GM18499 (cell line): Measurements from ENCODE around the gene WTAP.
A peak's percentile ranks its signal among the peaks of the same experiment; 100 is the strongest.
"Not testable (repeated sequence)": the region's sequence is repeated elsewhere in the genome, so short reads cannot be mapped to it uniquely, and the experiment has no call there.

Source experiments
- ATAC-seq: cut with Tn5 transposase; IDR thresholded peaks from one replicate; pipeline ENCODE4 v1.9.1; 2021; ENCODE audit warnings: moderate number of reproducible peaks; ENCODE audit not compliant: insufficient read depth, unreplicated experiment

Gene WTAP

DNA sequence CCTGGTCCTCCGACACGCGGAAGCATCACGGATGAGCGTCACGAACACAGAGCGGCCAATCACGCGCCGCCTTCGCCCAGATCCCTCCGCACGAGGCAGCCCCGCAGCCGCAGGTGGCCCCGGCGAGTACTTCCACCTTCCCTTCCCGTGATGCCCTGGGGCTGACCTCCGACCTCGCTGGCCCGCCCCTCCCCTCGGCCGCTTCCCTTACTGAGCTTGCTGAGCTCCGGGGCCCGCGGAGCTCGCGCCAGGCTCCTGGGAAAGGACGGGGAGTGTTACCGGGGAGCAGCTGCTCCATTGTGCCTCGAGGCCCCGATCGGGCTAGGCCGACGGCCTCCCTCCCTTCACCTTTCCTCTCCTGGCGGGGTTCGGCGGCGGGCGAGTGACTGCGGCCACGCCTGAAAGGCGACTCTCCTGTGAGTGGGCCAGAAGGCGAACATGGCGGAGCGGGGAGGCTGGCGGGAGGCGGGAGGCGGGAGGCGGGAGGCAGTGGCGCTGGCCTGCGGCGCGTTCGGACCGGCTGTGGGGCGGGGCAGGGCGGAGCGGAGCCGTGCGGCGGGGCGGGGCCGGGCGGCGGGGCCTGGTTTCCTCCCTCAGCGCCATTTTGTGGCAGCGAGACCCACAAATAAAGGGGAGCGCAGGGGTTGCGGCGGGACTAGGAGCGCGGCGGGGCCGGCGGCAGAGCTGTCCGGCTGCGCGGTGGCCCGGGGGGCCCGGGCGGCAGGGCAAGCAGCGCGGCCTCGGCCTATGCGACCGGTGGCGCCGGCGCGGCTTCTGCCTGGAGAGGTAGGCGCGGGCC is at the start of gene WTAP:
Gene WTAP, plus strand, starts transcription at position 589 of the 799 bp plus-strand sequence. CDS start 8,760 bp downstream, outside the sequence.
- peak; percentile 53 for ATAC-seq

DNA sequence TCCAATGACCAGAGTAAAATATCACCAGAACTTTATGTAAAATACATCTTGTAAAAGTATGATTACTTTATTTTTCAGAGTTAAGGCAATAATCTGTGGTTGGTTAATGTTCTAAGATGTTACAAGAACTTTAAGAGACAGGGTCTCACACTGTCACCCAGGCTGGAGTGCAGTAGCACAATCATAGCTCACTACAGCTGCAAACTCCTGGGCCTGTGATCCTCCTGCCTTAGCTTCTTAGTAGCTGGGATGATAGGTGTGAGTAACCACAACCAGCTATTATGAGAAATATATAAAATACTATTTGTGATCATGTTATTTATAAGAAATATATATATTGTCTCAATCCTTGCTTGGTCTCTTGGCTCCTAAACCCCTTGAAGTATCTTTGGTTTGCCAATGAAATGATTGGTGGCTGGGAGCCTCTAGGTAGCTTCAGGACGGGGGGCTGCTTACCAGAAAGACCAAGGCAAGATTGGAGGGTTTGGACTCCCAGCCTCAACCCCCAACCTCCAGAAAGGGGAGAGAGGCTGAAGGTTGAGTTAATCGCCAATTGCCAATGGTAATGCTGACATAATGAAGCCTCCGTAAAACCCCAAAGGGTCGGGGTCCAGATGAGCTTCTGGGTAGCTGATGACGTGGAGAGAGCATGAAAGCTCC is 49.7 kb upstream of the WTAP start:
- no peak for ATAC-seq

DNA sequence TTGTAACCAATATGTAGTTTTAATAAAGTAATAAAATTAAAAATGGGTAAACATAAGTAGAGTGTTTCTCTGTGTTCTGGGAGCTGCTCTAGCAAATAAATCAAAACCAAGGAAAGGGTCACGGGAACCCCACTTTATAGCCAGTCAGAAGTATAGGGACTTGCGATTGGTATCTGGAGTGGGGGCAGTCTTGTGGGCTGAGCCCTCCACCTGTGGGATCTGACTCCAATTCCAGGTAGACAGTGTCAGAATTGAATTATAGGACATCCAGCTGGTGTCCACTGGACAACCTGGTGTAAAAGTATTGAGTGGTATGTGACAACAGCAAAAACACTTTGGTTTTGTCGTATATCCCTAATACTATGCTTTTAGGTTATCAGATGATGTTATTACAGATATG is 48.7 kb upstream of the WTAP start:
- ATAC-seq, result no peak

DNA sequence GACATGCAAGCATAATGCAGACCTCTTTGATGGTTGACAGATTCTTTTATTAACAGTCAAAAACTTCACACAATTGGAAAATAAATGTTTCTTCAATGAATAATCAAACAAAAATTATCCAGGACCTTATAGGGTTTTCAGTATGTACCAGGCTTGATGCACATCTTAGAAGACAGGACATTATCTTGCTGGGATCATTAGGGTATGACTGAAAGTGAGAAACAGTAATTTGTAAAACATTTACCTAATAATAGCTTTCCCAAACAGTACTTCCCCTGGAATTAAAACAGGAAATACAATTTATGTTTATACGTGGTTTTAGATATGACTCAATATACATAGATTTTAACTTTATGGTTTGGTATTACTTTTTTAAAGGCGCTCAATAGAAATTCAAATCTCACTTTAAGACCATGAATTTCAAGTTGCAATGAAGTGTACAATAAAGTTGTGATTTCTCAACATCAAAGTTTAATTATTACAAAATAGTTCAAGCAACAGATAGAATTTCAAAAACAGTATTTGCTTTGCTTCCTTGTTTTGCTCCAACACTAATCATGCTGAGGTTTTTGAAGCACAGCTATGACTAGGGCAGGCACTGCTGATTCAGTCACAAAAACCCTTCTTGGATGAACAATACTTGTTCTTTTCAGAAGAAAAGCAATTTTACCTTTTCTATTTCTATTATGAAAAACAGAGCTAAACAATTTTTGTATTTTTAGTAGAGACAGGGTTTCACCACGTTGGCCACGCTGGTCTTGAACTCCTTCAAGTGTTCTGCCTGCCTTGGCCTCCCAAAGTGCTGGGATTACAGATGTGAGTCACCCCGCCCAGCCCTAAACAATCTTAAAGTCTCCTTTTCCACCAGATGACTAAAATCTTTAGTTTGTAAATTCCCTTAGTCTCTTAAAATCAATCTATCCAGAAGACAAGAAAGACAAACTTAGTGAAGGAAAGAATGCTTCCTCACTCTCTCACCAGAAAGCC is 47.9 kb upstream of the WTAP start:
- ATAC-seq, result no peak

DNA sequence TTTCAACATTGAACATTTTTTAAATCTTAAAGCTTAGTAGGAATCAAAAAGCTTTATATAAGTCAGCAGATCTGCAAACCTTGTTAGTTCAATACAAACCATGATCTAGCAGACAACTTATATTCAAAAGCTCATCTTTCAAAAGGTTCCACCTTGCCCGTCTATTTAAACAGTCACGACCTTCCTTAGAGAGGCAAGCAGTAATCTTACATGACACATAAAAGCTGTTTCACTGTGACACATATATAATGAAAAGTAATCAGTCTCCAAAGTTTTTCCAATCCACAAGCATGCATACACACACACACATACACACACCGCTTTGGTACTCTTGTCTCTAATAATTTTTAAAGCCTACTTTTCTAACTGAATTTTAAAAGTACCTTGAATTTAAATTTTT is 47.2 kb upstream of the WTAP start:
- no peak for ATAC-seq

DNA sequence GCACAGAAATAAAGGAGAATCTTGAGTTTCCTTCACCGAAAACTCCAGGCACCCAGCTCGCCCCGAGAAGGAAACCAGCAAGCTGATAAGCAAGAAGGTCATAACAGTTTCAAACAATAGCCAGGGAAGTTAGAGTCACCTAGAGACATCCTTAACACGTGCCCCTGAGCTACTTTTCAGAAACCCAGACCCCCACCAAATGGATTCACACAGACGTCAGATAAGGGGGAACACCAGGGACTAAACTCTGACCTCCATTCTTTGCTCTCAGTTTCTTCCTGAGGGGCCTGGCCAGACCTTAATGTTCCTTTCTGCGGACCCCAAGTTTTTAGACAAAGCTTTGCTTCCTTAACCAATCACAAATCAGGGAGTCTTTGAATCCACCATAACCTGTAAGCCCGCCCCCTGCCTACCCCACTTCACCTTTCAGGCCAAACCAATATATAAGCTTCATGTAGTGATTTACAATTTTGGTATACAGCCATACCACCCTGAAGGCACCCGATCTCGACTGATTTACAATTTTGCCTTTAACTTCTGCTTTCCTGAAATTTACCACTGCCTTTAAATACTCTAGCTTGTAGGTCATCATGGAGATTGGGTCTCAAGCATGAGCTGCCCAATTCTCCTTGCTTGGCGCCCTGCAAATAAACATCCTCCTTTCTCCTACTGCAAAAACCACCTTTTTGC is 46.0 kb upstream of the WTAP start:
- ATAC-seq, result no peak

DNA sequence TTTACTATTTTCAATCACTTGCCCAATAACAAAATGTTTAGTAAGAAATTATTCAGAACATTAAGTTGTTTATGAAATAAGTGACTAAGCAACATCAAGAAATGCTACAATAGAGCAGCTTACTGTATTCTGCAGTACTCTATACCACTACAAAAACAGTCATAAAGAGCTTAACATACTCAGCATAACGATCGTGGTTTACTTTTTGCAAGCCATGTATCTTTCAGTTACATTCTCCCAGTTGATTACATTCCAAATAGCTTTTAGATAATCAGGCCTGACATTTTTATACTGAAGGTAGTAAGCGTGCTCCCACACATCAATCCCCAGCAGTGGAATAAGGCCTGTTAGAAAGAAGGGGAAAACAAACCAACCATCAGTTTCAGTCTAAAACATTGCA is 45.0 kb upstream of the WTAP start:
- ATAC-seq, result no peak

DNA sequence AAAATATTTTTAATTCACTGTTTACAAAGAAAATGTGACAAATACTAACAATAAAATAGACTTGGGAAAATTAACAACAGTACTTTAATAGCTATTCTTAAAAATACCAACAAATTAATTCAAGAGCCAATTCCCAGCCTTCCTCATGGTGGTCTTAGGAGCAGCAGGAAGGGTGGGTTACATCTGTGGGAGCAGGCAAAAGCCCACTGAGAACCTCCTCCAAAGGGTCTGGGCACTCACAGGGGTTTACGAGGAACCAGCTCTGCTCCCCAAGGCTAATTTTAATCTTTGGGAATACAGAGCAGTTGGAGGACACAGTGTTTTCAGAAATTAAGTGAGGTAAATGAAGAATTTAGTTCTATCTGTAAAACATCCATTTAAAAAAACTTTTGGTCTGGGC is 44.5 kb upstream of the WTAP start:
- no peak for ATAC-seq

DNA sequence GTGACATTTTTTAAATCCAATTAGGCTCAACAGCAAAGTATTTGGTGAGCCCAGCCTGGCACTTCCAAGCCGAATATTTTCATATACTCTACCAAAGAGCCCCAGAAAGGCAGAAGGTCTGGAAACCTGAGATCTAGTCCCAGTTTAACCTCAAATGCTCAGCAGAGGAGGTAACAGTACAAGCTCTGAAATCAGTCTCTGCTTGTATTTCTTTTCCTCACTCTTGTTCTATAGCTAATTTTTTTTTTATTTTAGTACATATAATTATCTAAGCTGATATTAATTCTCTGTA is 43.3 kb upstream of the WTAP start:
- no peak for ATAC-seq

DNA sequence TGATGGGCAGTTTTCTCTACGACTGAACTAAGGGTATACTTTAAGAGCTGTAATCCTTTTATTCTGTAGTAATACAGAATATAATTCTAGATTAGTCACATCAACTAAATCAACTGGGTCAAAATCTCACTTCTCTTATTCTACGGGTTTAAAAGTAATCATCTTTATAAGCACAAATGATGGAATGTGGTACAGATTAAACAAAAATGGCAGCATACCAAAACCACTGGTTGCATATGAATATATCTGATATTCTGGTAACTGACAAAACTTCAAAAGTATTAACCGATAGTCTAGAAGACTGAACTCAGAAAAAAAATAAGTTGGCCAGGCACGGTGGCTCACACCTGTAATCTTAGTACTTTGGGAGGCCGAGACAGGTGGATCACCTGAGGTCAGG is 41.3 kb upstream of the WTAP start:
- no peak for ATAC-seq

DNA sequence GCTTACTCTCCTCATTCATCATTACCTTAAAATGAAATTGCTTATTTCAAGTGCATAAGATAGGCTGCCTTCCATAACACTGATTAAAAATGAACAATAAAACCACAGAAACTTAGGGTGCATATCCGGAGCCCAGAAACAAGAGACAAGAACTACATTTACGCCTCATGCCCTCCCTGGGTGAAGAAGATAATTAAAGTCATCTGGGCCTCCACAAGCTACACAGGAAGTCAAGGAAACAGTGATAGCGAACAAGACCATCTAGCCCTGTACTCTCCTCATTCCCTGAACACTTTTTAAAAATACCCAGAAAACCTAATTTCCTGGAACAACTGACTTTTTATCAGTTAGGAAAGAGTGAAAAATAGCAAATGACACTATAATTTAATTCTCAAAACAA is 40.6 kb upstream of the WTAP start:
- no peak for ATAC-seq

DNA sequence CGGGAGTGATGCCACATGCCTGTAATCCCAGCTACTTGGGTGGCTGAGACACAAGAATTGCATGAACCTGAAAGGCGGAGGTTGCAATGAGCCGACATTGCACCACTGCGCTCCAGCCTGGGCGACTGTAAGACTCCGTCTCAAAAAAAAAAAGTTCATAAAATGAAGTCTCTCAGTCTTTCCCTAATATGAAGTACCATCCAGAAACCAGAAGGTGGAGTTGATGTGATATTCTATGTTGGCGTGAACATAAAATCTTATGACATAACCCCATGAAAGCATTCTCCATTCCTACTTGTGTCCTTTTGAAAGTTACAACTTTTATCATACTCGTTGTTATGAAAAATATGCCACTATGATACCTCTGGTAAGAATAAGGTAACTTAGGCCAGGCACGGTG is 40.0 kb upstream of the WTAP start:
- ATAC-seq, result no peak

DNA sequence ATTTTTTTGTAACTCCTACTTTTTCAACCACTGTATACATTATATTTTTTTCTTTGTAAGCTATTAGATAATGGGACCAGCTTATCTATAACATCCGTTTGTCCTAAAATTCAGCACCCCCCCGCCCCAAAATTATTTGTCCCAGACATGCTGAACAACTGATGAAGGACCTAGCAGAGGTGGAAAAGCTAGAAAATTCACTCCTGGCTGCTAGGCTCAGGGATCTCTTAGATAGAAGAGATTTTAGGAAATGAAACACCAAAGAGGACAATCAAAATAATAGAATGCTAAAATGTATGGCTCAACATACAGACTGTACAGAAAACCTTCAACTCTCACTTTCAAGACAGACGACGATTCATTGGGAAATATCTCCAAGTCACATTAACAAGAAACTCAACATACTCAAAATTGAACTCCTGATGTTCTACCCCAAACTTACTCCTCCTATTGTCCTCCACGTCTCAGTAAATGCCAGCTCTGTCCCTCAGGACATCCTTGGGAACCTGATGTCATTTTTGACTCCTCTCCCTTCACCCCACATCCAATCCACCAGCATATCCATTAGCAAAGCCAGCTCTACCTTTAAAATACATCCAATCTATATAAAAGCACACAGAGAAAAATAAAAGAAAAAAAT is 38.9 kb upstream of the WTAP start:
- ATAC-seq, result no peak

DNA sequence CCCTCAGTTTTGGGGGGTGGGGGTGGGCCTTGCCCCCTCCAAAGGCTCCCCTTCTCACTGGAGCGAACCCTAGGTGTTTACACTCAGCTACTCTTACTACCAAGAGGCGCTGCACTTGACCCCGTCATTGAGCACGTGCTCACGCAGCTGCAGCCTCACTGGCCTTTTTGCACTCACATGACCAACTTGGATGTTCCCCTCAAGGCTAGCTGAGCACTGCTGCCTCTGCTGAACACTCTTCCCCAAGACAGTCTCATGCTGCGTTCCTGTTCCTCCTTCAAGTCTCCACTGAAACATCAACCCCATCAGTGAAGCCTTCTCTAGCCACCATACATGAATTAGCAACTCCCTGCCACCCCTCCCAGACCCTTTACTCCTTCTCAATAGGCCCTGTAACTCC is 38.3 kb upstream of the WTAP start:
- ATAC-seq, result no peak

DNA sequence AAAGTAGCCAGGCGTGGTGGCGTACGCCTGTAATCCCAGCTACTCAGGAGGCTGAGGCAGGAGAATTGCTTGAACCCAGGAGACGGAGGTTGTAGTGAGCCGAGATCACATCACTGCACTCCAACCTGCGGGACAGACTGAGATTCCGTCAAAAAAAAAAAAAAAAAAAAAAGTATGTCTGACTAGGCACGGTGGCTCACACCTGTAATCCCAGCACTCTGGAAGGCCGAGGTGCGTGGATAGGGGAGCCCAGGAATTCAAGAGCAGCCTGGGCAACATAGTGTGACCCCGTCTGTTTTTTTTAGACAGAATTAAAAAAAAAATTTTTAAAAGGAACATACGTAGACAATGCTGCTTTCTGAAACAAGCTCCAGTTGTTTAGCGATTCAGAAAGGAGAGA is 37.2 kb upstream of the WTAP start:
- ATAC-seq, result not testable (repeated sequence)

DNA sequence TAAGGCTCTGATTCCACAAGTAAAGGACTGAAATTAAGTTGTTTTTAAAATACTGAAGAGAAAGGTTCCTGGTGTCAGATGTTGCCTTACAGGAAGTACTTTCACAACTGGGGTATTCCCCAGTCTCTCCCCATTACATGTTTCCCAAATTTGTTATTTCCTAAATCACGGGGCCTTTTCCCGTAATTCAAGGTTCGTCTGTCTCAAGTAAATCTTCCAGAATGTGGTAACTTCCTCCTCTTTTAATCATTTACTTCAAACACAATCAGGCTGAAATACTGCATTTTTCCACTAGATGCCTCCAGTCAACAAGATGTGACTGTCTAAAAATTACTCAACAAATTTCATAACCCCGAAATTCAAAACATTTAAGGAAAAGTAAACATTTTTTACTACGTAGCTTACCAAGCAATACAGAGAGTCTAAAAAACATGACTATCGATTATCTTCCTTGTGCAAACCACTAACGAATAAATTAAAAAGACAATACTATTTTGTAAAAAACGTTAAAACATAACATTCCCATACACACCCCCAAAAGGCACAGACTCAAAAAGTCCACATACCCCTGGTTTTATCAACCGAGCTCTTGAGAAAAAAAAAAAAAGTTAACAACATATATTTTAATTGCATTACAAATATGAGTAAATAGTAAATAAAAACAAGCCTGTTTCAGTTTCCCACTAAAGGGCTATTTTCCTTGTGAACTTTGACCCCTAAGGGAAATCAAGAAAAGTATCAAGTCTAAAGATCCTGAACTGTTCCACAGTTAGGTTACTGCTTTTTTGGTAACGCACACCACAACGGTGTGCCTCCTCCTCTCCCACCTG is 36.0 kb upstream of the WTAP start:
- no peak for ATAC-seq

DNA sequence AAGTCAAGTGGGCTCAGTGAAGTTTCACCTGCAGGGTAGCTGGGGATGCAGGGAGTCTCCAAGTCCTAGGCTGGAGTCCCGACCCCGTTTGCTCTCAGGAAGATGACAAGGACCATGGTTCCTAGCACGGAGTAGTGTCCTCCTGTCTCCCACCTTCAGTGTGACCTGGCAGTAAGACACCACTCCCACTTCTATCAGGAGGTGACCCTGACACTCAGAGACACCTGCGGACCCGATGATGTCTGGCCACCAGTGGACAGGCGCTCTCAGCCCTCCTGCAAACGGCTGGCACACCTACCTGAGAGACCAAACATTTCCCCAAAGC is 35.4 kb upstream of the WTAP start:
- ATAC-seq, result no peak

DNA sequence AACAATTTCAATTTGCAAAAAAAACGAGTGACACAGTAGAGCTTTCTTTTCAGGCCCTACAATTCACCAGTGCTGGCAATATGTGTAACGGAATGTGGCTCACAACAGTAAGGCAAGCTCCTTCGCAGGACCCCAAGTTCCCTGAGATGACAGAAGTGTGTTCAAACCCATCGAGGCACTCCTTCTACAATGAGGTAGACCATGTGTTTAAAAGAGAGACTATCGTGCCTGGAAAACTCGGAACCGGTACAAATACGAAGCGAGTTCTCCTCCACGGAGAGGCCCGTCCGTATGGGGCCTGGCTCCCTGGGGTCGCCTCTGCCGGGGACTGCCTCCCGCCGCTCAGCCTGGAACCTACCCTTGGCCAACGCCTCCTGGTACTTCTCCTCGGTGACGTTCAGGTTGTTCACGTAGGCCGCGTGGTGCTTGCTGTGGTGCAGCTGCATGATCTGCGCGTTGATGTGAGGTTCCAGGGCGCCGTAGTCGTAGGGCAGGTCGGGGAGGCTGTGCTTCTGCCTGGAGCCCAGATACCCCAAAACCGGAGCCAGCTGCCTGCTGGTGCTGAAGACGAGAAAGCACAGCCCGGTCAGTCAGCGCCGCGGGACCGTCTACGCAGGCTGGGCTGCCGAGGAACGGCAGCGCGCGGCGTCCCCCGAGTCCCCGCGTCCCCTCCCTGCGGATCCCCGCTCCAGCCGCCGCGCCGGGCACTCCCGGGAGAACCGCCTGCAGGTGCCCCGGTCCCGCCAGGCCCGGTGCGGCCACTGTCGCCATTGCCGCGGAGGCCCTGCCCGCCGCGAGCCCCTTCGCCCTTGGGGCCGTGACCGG is 34.8 kb upstream of the WTAP start:
- no peak for ATAC-seq
